ENCODE results near the gene MAP4K3.
"Not testable (repeated sequence)": the region's sequence is repeated elsewhere in the genome, so short reads cannot be mapped to it uniquely, and the experiment has no call there.

MAP4K3 gene

GRCh38 chr2:39392672-39393071 lies 44.4 kb downstream of the MAP4K3 start:
- no peak for DNase-seq (ENCODE audit: extremely low read depth, low read depth)
- TF ChIP-seq, protein P1, sequence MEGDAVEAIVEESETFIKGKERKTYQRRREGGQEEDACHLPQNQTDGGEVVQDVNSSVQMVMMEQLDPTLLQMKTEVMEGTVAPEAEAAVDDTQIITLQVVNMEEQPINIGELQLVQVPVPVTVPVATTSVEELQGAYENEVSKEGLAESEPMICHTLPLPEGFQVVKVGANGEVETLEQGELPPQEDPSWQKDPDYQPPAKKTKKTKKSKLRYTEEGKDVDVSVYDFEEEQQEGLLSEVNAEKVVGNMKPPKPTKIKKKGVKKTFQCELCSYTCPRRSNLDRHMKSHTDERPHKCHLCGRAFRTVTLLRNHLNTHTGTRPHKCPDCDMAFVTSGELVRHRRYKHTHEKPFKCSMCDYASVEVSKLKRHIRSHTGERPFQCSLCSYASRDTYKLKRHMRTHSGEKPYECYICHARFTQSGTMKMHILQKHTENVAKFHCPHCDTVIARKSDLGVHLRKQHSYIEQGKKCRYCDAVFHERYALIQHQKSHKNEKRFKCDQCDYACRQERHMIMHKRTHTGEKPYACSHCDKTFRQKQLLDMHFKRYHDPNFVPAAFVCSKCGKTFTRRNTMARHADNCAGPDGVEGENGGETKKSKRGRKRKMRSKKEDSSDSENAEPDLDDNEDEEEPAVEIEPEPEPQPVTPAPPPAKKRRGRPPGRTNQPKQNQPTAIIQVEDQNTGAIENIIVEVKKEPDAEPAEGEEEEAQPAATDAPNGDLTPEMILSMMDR (IDR thresholded peaks at IDR 0.05; ENCODE audit: low read depth, low read length) = no peak

GRCh38 chr2:39390216-39390615 lies 46.9 kb downstream of the MAP4K3 start:
- no peak for DNase-seq (ENCODE audit: extremely low read depth, low read depth)
- TF ChIP-seq, protein P1 (IDR thresholded peaks at IDR 0.05; ENCODE audit: low read depth, low read length) = no peak

GRCh38 chr2:39386064-39386463 lies 51.0 kb downstream of the MAP4K3 start:
- no peak for DNase-seq (ENCODE audit: extremely low read depth, low read depth)
- TF ChIP-seq, protein P1 (IDR thresholded peaks at IDR 0.05; ENCODE audit: low read depth, low read length) = no peak

DNA sequence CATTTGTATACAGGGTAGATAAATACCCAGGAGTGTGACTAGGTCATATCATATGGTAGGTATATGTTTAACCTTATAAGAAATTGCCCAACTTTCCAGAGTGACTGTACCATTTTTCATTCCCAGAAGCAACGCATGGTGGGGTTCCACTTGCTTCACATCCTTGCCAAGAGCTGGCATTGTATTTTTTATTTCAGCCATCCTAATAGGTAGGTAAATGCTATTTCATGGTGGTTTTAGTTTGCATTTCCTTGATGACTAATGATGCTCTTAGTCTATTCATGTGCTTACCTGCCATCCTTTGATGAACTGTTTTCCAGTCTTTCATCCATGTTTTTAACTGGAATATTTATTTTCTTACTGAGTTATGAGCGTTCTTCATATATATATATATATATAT lies 51.9 kb downstream of the MAP4K3 start:
- no peak for DNase-seq (ENCODE audit: extremely low read depth, low read depth)
- TF ChIP-seq, protein P1 (IDR thresholded peaks at IDR 0.05; ENCODE audit: low read depth, low read length) = no peak

GRCh38 chr2:39384071-39384470 lies 53.0 kb downstream of the MAP4K3 start:
- DNase-seq (ENCODE audit: extremely low read depth, low read depth) = not testable (repeated sequence)

DNA sequence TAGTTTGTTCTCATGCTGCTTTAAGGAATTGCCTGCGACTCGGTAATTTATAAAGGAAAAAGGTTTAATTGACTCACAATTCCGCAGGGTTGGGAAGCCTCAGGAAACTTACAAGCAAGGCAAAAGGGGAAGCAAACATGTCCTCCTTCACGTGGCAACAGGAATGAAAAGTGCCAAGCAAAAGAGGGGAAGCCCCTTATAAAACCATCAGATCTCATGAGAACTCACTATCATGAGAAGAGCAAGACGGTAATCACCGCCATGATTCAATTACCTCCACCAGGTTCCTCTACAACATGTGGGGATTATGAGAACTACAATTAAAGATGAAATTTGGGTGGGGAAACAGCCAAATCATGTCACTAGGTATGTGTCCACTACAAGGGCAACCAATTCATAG lies 53.9 kb downstream of the MAP4K3 start:
- TF ChIP-seq, protein P1 (IDR thresholded peaks at IDR 0.05; ENCODE audit: low read depth, low read length) = no peak
- no peak for DNase-seq (ENCODE audit: extremely low read depth, low read depth)

DNA sequence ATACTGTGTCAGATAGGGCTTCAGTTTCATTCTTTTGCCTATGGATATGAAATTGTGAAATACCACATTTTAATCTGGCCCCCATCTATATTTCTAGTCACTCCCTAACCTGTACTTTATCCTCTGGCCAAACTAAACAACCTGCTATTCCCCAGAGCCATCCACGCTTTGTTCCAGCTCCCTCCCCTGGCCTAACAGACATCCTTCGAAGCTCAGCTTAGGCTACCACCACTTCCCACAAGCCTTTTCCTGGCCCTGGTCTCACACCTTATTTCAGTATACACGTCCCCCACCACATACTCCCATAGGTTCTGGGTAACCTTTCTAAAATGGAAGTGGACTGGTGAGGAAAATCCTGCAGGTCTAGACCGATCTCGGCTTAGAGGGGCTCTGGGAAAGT lies 55.4 kb downstream of the MAP4K3 start:
- DNase-seq (ENCODE audit: extremely low read depth, low read depth) = no peak
- TF ChIP-seq, protein P1 (IDR thresholded peaks at IDR 0.05; ENCODE audit: low read depth, low read length) = no peak

- TF ChIP-seq, protein P1 (IDR thresholded peaks at IDR 0.05; ENCODE audit: low read depth, low read length) = no peak
- DNase-seq (ENCODE audit: extremely low read depth, low read depth) = no peak
These were observed 56.4 kb downstream of the MAP4K3 start for GRCh38 chr2:39380525-39381150.

Data from AG09319 (cell line).